NCI-H446 (cell line): ENCODE data around the gene ZBTB7A.

ENCODE experiments used
- DNase-seq, 2 experiments: peaks; one replicate each; lab custom pipeline; 2025; lab: John Stamatoyannopoulos, UW

The ZBTB7A gene

DNA sequence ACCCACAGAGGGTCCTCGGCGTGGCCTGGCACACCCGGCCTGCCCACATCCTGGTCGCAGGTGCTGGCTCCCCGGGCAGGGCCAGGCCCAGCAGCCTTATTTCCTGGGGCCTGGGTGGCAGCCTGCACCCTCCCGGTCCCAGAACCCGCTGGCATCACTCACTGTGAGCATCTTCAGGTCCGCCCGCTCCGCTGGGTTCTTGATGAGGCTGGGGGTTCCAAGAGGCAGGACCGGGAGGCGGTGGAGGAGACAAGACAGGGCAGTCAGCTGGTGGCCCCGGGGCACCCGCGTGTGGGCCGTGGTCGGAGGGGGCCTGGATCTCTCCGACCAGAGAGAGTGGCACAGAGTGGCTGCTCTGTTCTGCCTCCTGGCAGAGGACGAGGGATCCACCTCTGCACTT lies 27.6 kb upstream of the ZBTB7A start:
- DNase-seq = no peak

GRCh38 chr19:4093643-4094175 lies 27.0 kb upstream of the ZBTB7A start:
- no peak for DNase-seq

GRCh38 chr19:4090356-4091220 lies 23.9 kb upstream of the ZBTB7A start:
- DNase-seq = no peak

- DNase-seq = no peak
Observed at GRCh38 chr19:4089946-4090345, 23.2 kb upstream of the ZBTB7A start.

GRCh38 chr19:4089400-4089908 lies 22.8 kb upstream of the ZBTB7A start:
- DNase-seq = no peak

DNA sequence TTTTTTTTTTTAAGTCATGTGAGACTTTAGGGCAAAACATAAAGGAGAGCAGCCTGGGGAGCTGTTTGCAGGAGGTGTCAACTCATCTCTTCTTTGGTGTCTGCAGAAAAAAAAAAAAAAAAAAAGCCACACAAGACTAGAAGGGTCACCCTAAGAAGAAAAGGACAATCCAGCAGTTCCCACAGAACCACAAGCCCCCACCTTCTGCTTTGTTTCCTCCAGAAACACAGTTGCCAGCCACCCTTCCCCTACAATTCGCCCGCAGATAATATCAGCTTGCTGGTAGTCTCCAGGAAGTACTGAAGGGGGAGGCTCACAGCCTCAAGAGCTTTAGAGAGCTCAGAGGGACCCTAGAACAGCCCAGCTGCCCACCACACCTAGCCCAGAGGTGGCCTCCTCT lies 22.3 kb upstream of the ZBTB7A start:
- no peak for DNase-seq

DNA sequence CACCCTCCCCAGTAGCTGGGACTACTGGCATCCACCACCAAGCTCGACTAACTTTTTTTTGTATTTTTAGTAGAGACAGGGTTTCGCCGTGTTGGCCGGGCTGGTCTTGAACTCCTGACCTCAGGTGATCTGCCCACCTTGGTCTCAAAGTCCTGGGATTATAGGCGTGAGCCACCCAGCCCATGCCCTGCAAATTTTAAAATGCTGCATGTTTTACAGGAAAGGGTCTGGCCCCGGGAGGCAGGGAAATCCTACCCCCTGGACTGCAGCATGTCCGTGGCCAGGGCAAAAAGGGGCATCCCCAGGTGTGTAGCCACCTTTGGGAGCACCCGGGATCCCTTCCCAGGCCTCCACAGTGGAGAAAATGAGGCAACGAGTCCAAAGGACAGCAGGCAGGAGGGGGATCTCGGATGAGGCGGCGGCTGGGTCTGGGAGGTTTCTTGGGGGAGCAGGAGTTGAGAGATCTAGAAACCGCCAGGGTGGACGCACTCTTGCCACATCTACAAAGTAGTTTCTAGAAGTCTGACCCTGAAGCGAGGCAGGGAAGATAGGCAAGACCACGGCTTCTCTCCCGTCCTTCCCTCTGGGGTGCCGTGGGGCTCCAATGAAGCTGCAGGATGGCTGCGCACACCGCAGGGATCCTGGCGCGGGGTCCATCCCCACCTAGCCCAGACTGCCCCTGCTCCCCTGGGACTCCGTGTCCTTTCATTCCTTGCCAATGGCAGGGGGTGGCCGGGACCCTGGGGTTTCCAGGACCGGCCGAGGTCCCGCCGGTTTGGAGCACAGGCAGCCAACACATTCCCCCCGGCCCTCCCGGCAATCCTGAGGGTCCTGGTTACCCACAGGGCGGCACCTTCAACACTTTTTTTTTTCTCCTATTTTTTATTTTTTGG lies 21.3 kb upstream of the ZBTB7A start:
- DNase-seq = no peak

DNA sequence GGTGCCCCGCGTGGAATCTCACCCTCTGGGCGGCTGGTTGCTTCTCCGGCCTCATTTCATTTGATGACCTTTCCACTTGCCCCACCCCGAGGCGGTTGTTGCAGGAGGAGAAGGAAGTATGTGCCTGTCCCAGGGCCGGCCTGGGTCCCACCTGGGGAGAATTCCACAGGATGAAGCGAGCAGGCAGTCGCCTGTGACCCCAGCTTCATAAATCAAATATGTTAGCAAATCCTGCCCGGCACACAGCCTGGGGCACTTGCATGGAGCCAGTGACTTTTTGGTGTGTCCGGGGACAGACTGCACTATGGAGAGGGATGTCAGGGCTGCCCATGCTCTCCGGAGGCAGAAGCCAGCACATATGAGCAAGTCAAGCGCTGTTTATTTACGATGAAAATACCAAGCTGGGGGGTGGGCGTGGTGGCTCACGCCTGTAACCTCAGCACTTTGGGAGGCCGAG lies 19.7 kb upstream of the ZBTB7A start:
- no peak for DNase-seq

DNA sequence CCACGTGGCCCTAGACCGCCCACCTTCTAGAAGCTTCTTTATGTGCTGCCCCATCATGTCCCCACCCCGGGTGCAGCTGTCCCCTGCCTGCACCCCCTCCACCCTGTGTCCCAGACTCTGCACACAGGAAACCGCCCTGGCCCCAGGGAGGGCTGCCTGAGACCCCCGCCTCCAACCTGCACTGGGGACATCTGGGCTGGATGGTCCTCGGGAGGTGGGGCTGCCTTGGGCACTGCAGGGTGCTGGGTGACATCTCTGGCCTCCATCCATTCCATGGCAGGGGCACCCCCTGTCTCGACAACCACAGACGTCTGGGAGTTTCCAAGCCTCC lies 17.8 kb upstream of the ZBTB7A start:
- DNase-seq = no peak

DNA sequence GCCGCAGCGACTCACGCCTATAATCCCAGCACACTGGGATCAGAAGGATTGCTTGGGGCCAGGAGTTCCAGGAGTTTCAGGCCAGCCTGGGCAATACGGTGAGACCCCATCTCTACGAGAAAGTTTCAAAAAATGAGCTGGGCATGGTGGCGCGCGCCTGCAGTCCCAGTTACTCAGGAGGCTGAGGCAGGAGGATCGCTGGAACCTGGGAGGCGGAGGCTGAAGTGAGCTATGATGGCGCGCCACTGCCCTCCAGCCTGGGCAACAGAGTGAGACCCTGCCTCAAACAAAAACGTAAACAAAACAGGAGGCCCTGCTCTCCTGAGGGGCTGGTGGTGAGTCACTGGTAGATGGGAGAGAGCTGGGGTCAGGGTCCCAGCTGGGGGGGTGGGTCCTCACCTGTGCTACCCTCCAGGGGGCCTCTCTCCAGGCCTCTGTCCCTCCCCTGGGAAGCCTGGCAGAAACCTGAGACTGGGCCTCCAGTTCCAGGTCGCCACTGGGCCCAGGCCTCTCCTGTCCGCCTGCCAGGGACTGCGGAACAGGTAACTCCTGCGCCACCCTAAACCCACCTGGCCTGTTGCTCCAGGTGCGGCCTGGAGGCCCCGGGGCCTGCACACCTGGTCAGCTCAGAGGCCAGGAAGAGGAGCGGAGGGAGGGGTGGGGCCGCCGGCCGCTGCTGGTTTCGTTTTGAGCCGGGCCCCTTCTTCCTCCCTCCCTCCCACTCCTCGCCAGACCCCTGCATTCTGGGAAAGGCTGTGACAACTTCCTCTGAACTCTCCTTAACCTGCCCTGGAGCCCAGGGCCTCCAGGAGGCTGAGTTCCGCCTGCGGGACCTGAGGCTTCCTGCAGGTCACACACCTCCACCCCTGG lies 17.2 kb upstream of the ZBTB7A start:
- DNase-seq = no peak

GRCh38 chr19:4082172-4082571 lies 15.5 kb upstream of the ZBTB7A start:
- DNase-seq = no peak

GRCh38 chr19:4081441-4082129 lies 14.9 kb upstream of the ZBTB7A start:
- no peak for DNase-seq

- DNase-seq = no peak
Observed at GRCh38 chr19:4080473-4080872, 13.8 kb upstream of the ZBTB7A start.

GRCh38 chr19:4077800-4078684 lies 11.3 kb upstream of the ZBTB7A start:
- no peak for DNase-seq

DNA sequence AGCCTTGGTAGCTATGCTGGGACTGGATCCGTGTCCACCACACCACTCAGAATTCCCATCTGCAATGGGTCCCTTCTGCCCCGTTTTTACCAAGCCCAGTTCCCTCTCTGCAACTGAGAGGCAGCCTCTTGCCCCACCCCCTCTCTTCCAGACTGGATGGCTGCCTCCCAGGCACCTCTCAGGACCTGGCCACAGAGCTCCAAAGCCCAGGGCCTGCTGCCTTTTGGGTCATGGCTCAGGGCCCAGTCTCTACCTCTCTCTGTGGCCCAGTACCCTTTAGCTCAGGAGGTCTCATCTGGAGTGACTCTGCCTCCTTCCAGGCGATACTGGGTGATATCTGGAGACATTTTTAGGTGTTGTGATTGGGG lies 10.3 kb upstream of the ZBTB7A start:
- no peak for DNase-seq

DNA sequence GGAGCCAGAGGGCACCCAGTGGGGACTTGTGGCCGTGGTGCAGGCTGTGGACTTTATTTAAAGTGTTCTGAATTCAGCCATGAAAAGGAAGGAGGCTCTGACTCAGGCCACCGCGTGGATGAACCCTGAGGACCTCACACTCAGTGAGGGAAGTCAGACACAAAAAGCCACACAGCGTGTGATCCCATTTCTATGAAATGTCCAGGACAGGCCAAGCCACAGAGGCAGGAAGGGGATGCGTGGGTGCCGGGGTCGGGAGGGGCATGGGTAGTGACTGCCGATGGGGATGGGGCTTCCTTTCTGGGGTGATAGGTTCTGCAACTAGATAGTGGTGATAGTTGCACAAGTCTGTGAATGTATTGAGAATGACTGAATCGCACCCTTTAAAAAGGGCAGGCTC lies 8.7 kb upstream of the ZBTB7A start:
- no peak for DNase-seq

DNA sequence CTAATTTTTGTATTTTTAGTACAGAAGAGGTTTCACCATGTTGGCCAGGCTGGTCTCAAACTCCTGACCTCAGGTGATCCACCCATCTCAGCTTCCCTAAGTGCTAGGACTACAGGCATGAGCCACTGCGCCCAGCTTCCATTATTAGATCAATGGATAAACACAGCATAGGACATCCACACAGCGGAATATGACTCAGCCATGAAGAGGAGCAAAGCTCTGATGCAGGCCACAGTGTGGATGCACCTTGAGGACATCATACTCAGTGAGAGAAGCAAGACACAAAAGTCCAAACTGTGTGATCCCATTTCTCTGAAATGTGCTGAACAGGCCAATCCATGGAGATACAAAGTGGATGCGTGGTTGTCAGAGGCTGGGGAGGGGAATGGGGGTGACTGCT lies 4.9 kb upstream of the ZBTB7A start:
- no peak for DNase-seq

DNA sequence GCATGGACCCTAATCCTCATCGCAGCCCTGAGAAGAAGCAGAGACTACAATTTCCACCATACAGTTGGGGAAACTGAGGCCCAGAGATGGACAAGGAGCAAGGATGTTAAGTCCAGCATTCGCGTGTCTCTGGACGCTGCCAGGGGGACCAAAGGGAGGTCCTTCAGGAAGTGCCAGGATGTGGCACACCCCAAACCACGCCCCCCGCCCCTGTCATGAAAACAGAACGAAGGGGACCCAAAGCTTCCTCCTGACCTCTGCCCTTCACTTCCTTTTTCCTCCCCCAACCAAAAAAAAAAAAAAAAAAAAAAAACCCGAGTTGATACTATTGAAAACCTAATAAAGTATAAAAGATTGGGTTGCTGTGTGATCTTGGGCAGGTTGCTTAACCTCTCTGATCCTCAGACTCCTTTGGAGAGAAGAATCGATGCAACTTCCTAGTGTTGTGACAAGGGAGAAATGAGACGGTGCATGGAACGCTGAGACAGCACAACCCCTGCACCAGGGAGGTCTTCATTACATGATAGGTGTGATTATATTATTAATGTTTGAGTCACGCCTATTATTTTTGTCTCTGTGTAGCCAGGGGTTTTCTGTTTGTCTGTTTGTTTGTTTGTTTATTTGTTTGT lies 2.7 kb upstream of the ZBTB7A start:
- no peak for DNase-seq
